HFF-Myc (cell line): ENCODE data around the gene EGFL7.

ENCODE experiments used
- DNase-seq: peaks from one replicate; pipeline ENCODE4 v3.0.0-alpha.2; 2011; ENCODE audit warnings: low read depth; ENCODE audit errors: extremely low read depth
- H3K4me3 ChIP-seq: replicated peaks from 2 replicates; pipeline ENCODE4 v1.5.1; 2011; ENCODE audit warnings: low read depth, mild to moderate bottlenecking, control low read depth, low read length
- TF ChIP-seq, protein P1 (sequence below): IDR thresholded peaks from 2 replicates; pipeline ENCODE4 v1.5.1; 2012; ENCODE audit warnings: mild to moderate bottlenecking, low read depth, low read length, control low read depth; ENCODE audit errors: missing control alignments

The EGFL7 gene

DNA sequence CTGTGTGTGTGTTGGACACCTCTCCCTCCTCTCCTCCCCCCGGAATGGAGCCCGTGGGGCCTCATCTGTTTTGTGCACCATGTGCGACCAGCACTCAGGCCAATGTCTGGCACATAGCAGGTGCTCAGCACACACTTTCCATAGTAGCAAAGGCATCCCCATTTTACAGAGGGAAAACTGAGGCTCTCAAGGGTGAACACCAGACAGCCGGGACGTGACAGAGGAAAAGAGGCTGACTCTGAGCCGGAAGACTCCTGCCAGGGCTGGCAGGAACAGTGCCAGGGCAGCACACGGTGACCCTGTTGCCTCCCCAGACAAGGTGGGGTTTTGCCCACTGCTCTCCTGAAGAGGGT, 26.4 kb downstream of the EGFL7 start:
- no peak overlapping the region for H3K4me3 ChIP-seq
- DNase-seq = no peak
- TF ChIP-seq, protein P1, sequence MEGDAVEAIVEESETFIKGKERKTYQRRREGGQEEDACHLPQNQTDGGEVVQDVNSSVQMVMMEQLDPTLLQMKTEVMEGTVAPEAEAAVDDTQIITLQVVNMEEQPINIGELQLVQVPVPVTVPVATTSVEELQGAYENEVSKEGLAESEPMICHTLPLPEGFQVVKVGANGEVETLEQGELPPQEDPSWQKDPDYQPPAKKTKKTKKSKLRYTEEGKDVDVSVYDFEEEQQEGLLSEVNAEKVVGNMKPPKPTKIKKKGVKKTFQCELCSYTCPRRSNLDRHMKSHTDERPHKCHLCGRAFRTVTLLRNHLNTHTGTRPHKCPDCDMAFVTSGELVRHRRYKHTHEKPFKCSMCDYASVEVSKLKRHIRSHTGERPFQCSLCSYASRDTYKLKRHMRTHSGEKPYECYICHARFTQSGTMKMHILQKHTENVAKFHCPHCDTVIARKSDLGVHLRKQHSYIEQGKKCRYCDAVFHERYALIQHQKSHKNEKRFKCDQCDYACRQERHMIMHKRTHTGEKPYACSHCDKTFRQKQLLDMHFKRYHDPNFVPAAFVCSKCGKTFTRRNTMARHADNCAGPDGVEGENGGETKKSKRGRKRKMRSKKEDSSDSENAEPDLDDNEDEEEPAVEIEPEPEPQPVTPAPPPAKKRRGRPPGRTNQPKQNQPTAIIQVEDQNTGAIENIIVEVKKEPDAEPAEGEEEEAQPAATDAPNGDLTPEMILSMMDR = no peak

- no peak for DNase-seq
- no peak overlapping the region for H3K4me3 ChIP-seq
- TF ChIP-seq, protein P1 = no peak
These were observed 27.5 kb downstream of the EGFL7 start for GRCh38 chr9:136690104-136690805.

DNA sequence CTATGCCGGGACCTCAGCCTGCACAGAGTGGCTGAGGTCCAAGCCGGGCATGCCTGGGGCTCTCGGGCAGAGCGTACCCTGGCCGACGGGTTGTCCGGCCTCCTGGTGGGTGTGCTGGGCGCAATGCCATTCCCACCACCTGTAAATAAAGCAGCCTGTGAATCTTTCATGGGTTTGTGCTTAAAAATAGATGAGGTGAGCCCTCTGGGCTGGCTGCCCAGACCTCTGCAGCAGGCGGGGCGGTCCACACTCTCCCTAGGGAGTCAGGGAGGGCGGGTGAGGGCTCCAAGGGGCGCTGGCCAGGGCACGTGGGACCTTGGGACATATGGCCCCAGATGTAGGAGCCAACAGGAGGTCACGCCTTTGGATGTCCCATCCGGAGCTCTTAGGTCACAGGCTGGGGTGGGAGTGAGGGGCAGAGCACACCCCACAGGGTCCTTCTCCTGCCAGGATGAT, 28.1 kb downstream of the EGFL7 start:
- DNase-seq = no peak
- TF ChIP-seq, protein P1 = no peak
- no peak overlapping the region for H3K4me3 ChIP-seq

DNA sequence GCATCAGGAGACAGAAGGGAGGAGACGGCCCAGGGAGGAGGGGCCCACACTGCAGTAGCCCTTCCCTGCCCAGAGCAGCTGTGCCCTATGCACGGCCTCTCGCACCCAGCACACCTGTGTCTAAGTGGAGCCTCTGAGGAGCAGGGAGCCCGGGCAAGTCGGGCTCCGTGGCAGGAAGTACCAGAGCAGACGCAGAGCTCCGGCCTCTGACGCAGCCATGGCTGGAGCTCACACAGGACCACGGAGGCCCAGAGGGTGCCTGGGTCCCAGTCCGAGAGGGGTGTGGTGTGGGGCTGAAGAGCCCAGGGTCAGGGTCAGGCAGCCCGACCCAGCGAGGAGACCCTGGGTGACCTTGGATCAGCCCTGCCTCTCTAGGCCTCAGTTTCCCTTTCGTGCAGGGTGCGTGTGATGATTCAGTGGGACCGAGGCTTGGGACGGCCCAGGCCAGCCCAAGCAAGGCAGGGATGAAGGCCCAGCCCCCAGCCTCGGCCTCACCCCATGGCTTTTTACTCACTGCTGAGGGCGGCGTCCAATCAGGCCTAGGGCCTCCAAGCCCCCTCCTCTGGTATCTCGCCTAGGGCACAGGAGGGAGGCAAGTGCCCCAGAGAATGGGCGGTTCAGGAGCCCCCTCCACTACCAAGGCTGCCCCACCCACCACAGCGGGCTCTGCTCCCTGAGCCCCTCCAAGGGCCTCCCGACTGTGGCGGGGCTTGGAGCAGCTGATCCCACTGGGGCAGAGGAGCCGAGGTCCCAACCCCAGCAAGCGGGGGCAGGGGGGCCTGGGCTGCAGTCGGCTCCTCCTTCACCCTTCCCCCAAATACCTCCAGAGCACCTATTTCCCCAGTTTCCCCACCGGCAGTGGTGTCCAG, 28.8 kb downstream of the EGFL7 start:
- no peak for DNase-seq
- TF ChIP-seq, protein P1 = no peak
- no peak overlapping the region for H3K4me3 ChIP-seq

DNA sequence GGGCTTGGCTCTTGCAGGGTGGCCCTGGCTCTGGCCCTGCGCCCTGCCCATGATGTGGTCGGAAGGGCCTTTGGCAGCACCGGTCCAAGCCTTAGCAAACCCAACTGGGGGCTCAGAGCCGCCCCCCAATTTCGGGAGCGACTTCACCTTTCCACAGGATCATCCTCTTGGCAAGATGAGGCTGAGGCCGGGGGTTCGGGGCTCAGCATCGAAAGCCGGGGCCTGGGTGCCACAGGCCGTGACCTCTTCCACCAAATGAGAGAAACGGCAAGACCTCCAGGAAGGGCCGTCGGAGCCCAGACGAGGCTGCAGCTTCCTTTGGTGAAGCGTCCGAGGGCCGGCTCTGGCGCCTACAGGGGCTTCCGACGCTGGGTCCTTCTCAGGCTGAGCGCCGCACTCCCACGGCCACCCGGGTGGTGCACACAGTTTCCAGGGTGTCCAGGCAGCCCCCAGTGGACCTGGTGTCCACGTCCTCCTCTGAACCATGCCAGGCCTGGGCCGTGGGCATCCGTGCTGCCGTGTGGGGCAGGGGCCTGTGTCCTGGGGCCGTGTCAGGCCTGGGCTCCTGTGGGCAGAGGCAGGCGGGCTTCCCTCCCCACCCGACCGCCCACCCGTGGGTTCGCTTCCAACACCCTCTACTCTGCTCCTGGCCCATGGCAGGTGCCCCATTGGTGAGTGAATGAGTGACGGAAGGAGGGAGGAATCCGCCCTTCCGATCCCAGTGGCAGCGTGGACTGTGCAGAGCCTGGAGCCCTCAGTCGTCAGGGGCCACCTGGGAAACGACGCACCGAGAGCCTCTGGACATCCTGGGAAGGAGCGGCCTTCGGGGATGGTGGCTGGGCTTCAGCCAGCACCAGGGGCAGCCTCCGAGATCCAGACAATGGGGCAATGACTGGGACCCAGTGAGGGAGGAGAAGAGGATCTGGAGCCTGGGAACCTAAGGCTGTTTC, 29.7 kb downstream of the EGFL7 start:
- TF ChIP-seq, protein P1 = no peak
- no peak for DNase-seq
- H3K4me3 ChIP-seq = no peak overlapping the region

GRCh38 chr9:136693135-136693489, 30.4 kb downstream of the EGFL7 start:
- TF ChIP-seq, protein P1 = no peak
- H3K4me3 ChIP-seq = no peak overlapping the region
- no peak for DNase-seq
